Neural cell (in vitro differentiated cells): ENCODE data around the gene KAT2A.

Experiments
- CTCF ChIP-seq: fragments of 450-650 bp; IDR thresholded peaks from 2 replicates; pipeline ENCODE4 v1.5.1; 2014; ENCODE audit warnings: antibody characterized with exemption, mild to moderate bottlenecking, moderate library complexity; ENCODE audit not compliant: poor library complexity, severe bottlenecking
- EZH2 ChIP-seq: fragments of 200-600, 300-800 bp; shearing (Covaris generic), sonication (generic); IDR thresholded peaks from 2 replicates; pipeline ENCODE4 v1.6.1; 2014; ENCODE audit warnings: antibody characterized with exemption, low read length, borderline replicate concordance, mild to moderate bottlenecking; ENCODE audit not compliant: insufficient read depth, poor library complexity, severe bottlenecking
- MXI1 ChIP-seq: fragments of 450-650 bp; conservative IDR thresholded peaks from 2 replicates; pipeline ENCODE4 v1.6.1; 2014; ENCODE audit warnings: antibody characterized with exemption, mild to moderate bottlenecking; ENCODE audit not compliant: poor library complexity, severe bottlenecking
- POLR2AphosphoS5 ChIP-seq: IDR thresholded peaks from 2 replicates; pipeline ENCODE4 v1.6.1; 2012
- RAD21 ChIP-seq: fragments of 450-650 bp; conservative IDR thresholded peaks from 2 replicates; pipeline ENCODE4 v1.6.1; 2014; ENCODE audit warnings: antibody characterized with exemption, mild to moderate bottlenecking, moderate library complexity
- REST ChIP-seq: IDR thresholded peaks from 2 replicates; pipeline ENCODE4 v1.6.1; 2012; ENCODE audit warnings: borderline replicate concordance
- TAF1 ChIP-seq: IDR thresholded peaks from 2 replicates; pipeline ENCODE4 v1.6.1; 2012; ENCODE audit warnings: low read depth

- TF ChIP-seq CTCF (no peak), EZH2 (no peak), MXI1 (no peak), RAD21 (no peak), REST (no peak), POLR2AphosphoS5 (no peak), TAF1 (no peak)
These were observed 17.8 kb downstream of the KAT2A start for GRCh38 chr17:42103221-42103954.
